ENCODE results near the gene SEC11A.
A peak's percentile ranks its signal among the peaks of the same experiment; 100 is the strongest.

Gene SEC11A

DNA sequence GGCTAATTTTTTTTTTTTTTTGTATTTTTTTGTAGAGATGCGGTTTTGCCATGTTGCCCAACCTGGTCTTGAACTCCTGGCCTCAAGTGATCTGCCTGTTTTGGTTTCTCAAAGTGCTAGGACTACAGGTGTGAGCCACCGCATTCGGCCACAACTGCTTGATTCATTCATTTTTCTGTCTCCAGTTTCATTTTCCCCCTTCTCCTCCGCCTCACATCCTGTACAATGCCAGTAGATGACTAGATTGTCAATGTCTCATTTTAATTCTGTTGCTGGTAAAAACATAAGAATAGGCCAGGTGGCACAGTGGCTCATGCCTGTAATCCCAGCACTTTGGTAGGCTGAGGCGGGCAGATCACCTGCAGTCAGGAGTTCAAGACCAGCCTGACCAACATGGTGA lies 20.4 kb upstream of the SEC11A start:
- TF ChIP-seq CTCF (conservative IDR thresholded peaks at IDR 0.05; ENCODE audit: low read depth, low read length) = no peak
- no peak for DNase-seq (ENCODE audit: low read depth)

DNA sequence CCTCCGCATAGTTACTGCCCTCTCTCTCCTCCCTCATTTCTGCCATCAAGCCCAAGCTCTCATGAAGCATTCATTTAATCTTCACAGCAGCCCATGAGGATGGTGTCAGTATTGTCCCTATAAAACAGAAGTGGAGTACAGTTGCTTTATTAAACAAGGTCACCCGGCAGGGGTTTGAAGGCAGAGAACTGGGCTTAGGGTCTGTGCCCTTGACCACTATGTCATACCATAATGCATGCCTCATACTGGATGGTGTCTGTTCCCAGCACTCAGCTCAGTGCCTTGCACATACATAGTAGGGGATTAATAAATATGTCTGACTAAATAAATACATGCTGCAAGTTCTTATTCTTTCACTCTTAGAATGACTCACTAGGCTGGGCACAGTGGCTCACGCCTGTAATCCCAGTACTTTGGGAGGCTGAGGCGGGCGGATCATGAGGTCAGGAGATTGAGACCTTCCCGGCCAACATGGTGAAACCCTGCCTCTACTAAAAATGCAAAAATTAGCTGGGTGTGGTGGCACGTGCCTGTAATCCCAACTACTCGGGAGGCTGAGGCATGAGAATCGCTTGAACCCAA lies 19.6 kb upstream of the SEC11A start:
- DNase-seq (ENCODE audit: low read depth) = peak; percentile 33
- peak overlapping the region; percentile 32 for H3K4me3 ChIP-seq (ENCODE audit: low read depth, low read length)

More for the DNA sequence above, 20.4 kb upstream of the SEC11A start:
- H3K4me3 ChIP-seq (ENCODE audit: low read depth, low read length) = no peak overlapping the region

- no peak for TF ChIP-seq CTCF (conservative IDR thresholded peaks at IDR 0.05; ENCODE audit: low read depth, low read length)
- peak overlapping the region; percentile 32 for H3K4me3 ChIP-seq (ENCODE audit: low read depth, low read length)
- DNase-seq (ENCODE audit: low read depth) = peak; percentile 67
Measured at GRCh38 chr15:84734794-84735479, 19.0 kb upstream of the SEC11A start.

GRCh38 chr15:84731774-84732173 lies 15.8 kb upstream of the SEC11A start:
- no peak overlapping the region for H3K4me3 ChIP-seq (ENCODE audit: low read depth, low read length)
- no peak for TF ChIP-seq CTCF (conservative IDR thresholded peaks at IDR 0.05; ENCODE audit: low read depth, low read length)
- peak; percentile 87 for DNase-seq (ENCODE audit: low read depth)

GRCh38 chr15:84727429-84727828 lies 11.5 kb upstream of the SEC11A start:
- TF ChIP-seq CTCF (conservative IDR thresholded peaks at IDR 0.05; ENCODE audit: low read depth, low read length) = no peak
- DNase-seq (ENCODE audit: low read depth) = peak; percentile 43
- no peak overlapping the region for H3K4me3 ChIP-seq (ENCODE audit: low read depth, low read length)

- no peak for TF ChIP-seq CTCF (conservative IDR thresholded peaks at IDR 0.05; ENCODE audit: low read depth, low read length)
- no peak overlapping the region for H3K4me3 ChIP-seq (ENCODE audit: low read depth, low read length)
- peak; percentile 34 for DNase-seq (ENCODE audit: low read depth)
Measured at GRCh38 chr15:84725001-84725491, 9.1 kb upstream of the SEC11A start.

DNA sequence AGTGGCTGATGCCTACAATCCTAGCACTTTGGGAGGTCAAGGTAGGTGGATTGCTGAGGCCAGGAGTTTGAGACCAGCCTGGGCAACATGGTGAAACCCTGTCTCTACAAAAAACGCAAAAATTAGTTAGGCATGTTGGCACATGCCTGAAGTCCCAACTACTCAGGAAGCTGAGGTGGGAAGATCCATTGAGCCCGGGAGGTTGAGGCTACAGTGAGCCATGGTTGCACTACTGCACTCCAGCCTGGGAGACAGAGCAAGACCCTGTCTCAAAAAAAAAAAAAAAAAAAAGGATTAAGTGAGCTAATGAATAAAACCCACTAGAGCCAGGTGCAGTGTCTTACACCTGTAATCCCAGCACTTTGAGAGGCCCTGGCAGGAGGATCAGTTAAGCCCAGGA lies 6.7 kb upstream of the SEC11A start:
- no peak for DNase-seq (ENCODE audit: low read depth)
- H3K4me3 ChIP-seq (ENCODE audit: low read depth, low read length) = no peak overlapping the region
- TF ChIP-seq CTCF (conservative IDR thresholded peaks at IDR 0.05; ENCODE audit: low read depth, low read length) = no peak

Data from choroid plexus epithelial cell (primary cell).